Stimulated activated CD8-positive, alpha-beta memory T cell treated with anti-CD3 and anti-CD28 coated beads, Interleukin-4, amount 100 ng/mL, for 24 hours (primary cell): Measurements from ENCODE around the gene APBA2.
A peak's percentile ranks its signal among the peaks of the same experiment; 100 is the strongest.

Source experiments
- DNase-seq: peaks from one replicate; pipeline ENCODE4 v3.0.0-alpha.2; 2020; ENCODE audit warnings: low read depth

APBA2 gene

GRCh38 chr15:29086891-29087290 is 201.1 kb downstream of the APBA2 start:
- DNase-seq, result no peak

- DNase-seq, result no peak
These were observed 201.9 kb downstream of the APBA2 start for GRCh38 chr15:29087521-29088285.

- DNase-seq, result no peak
These were observed 202.9 kb downstream of the APBA2 start for GRCh38 chr15:29088666-29089065.

GRCh38 chr15:29089731-29090616 is 204.2 kb downstream of the APBA2 start:
- peak; percentile 11 for DNase-seq

GRCh38 chr15:29090617-29091466 is 205.1 kb downstream of the APBA2 start:
- DNase-seq, result peak; percentile 28

- DNase-seq, result no peak
These were observed 205.9 kb downstream of the APBA2 start for GRCh38 chr15:29091666-29092065.

- no peak for DNase-seq
These were observed 206.7 kb downstream of the APBA2 start for GRCh38 chr15:29092376-29093064.

GRCh38 chr15:29093065-29093435 is 207.3 kb downstream of the APBA2 start:
- no peak for DNase-seq

- DNase-seq, result no peak
These were observed 208.0 kb downstream of the APBA2 start for GRCh38 chr15:29093696-29094343.

- no peak for DNase-seq
These were observed 208.9 kb downstream of the APBA2 start for GRCh38 chr15:29094711-29095110.

GRCh38 chr15:29095746-29096145 is 210.0 kb downstream of the APBA2 start:
- DNase-seq, result no peak

GRCh38 chr15:29097168-29097567 is 211.4 kb downstream of the APBA2 start:
- no peak for DNase-seq

GRCh38 chr15:29097971-29098370 is 212.2 kb downstream of the APBA2 start:
- no peak for DNase-seq

GRCh38 chr15:29098652-29099051 is 212.9 kb downstream of the APBA2 start:
- DNase-seq, result no peak

GRCh38 chr15:29099131-29099880 is 213.5 kb downstream of the APBA2 start:
- DNase-seq, result no peak

GRCh38 chr15:29100486-29101000 is 214.8 kb downstream of the APBA2 start:
- no peak for DNase-seq

GRCh38 chr15:29101491-29101890 is 215.7 kb downstream of the APBA2 start:
- no peak for DNase-seq

GRCh38 chr15:29102173-29102794 is 216.5 kb downstream of the APBA2 start:
- DNase-seq, result peak; percentile 46

- no peak for DNase-seq
These were observed 217.4 kb downstream of the APBA2 start for GRCh38 chr15:29102911-29103823.
